ENCODE data around the gene DES.

The DES gene

GRCh38 chr2:219399716-219400478 is 18.3 kb upstream of the DES start:
- Histone ChIP-seq H2AFZ (ENCODE audit: low read length, unreplicated experiment) (no peak overlapping the region), H3K27me3 (ENCODE audit: insufficient read depth, low read length) (no peaks in the 10 kb centered on the region), H3K36me3 (ENCODE audit: insufficient read depth, low read length) (no peaks in the 10 kb centered on the region), H3K4me3 (ENCODE audit: low read depth, low read length) (no peak overlapping the region), H3K4me1 (ENCODE audit: control insufficient read depth, insufficient read depth, low read length, unreplicated experiment) (peaks cover 17% of the 10 kb centered on the region), H3K79me2 (ENCODE audit: control insufficient read depth, insufficient read depth, low read length, unreplicated experiment) (no peaks in the 10 kb centered on the region), H3K27ac (ENCODE audit: low read depth, low read length) (no peak overlapping the region)

GRCh38 chr2:219400562-219400961 is 17.6 kb upstream of the DES start:
- Histone ChIP-seq H3K36me3 (ENCODE audit: insufficient read depth, low read length) (no peaks in the 10 kb centered on the region), H3K27ac (ENCODE audit: low read depth, low read length) (no peak overlapping the region), H2AFZ (ENCODE audit: low read length, unreplicated experiment) (no peak overlapping the region), H3K27me3 (ENCODE audit: insufficient read depth, low read length) (no peaks in the 10 kb centered on the region), H3K4me3 (ENCODE audit: low read depth, low read length) (no peak overlapping the region), H3K4me1 (ENCODE audit: control insufficient read depth, insufficient read depth, low read length, unreplicated experiment) (peaks cover 17% of the 10 kb centered on the region), H3K79me2 (ENCODE audit: control insufficient read depth, insufficient read depth, low read length, unreplicated experiment) (no peaks in the 10 kb centered on the region)

- Histone ChIP-seq H3K79me2 (ENCODE audit: control insufficient read depth, insufficient read depth, low read length, unreplicated experiment) (no peaks in the 10 kb centered on the region), H3K27ac (ENCODE audit: low read depth, low read length) (no peak overlapping the region), H2AFZ (ENCODE audit: low read length, unreplicated experiment) (no peak overlapping the region), H3K4me1 (ENCODE audit: control insufficient read depth, insufficient read depth, low read length, unreplicated experiment) (peaks cover 21% of the 10 kb centered on the region), H3K4me3 (ENCODE audit: low read depth, low read length) (no peak overlapping the region), H3K36me3 (ENCODE audit: insufficient read depth, low read length) (no peaks in the 10 kb centered on the region), H3K27me3 (ENCODE audit: insufficient read depth, low read length) (no peaks in the 10 kb centered on the region)
These were observed 16.6 kb upstream of the DES start for GRCh38 chr2:219401606-219402005.

GRCh38 chr2:219402665-219403515 is 15.3 kb upstream of the DES start:
- Histone ChIP-seq H3K27me3 (ENCODE audit: insufficient read depth, low read length) (no peaks in the 10 kb centered on the region), H3K4me1 (ENCODE audit: control insufficient read depth, insufficient read depth, low read length, unreplicated experiment) (peaks cover 29% of the 10 kb centered on the region), H3K36me3 (ENCODE audit: insufficient read depth, low read length) (no peaks in the 10 kb centered on the region), H3K79me2 (ENCODE audit: control insufficient read depth, insufficient read depth, low read length, unreplicated experiment) (no peaks in the 10 kb centered on the region), H3K27ac (ENCODE audit: low read depth, low read length) (no peak overlapping the region), H2AFZ (ENCODE audit: low read length, unreplicated experiment) (no peak overlapping the region), H3K4me3 (ENCODE audit: low read depth, low read length) (no peak overlapping the region)

GRCh38 chr2:219403861-219404260 is 14.3 kb upstream of the DES start:
- Histone ChIP-seq H3K4me1 (ENCODE audit: control insufficient read depth, insufficient read depth, low read length, unreplicated experiment) (peaks cover 26% of the 10 kb centered on the region), H2AFZ (ENCODE audit: low read length, unreplicated experiment) (no peak overlapping the region), H3K79me2 (ENCODE audit: control insufficient read depth, insufficient read depth, low read length, unreplicated experiment) (no peaks in the 10 kb centered on the region), H3K4me3 (ENCODE audit: low read depth, low read length) (no peak overlapping the region), H3K36me3 (ENCODE audit: insufficient read depth, low read length) (no peaks in the 10 kb centered on the region), H3K27ac (ENCODE audit: low read depth, low read length) (no peak overlapping the region), H3K27me3 (ENCODE audit: insufficient read depth, low read length) (no peaks in the 10 kb centered on the region)

- Histone ChIP-seq H3K36me3 (ENCODE audit: insufficient read depth, low read length) (no peaks in the 10 kb centered on the region), H3K27me3 (ENCODE audit: insufficient read depth, low read length) (no peaks in the 10 kb centered on the region), H3K4me3 (ENCODE audit: low read depth, low read length) (no peak overlapping the region), H2AFZ (ENCODE audit: low read length, unreplicated experiment) (no peak overlapping the region), H3K27ac (ENCODE audit: low read depth, low read length) (no peak overlapping the region), H3K79me2 (ENCODE audit: control insufficient read depth, insufficient read depth, low read length, unreplicated experiment) (no peaks in the 10 kb centered on the region), H3K4me1 (ENCODE audit: control insufficient read depth, insufficient read depth, low read length, unreplicated experiment) (peaks cover 21% of the 10 kb centered on the region)
These were observed 13.8 kb upstream of the DES start for GRCh38 chr2:219404291-219404910.

- Histone ChIP-seq H3K4me3 (ENCODE audit: low read depth, low read length) (no peak overlapping the region), H3K27ac (ENCODE audit: low read depth, low read length) (no peak overlapping the region), H3K27me3 (ENCODE audit: insufficient read depth, low read length) (no peaks in the 10 kb centered on the region), H3K36me3 (ENCODE audit: insufficient read depth, low read length) (no peaks in the 10 kb centered on the region), H3K4me1 (ENCODE audit: control insufficient read depth, insufficient read depth, low read length, unreplicated experiment) (peaks cover 21% of the 10 kb centered on the region), H2AFZ (ENCODE audit: low read length, unreplicated experiment) (no peak overlapping the region), H3K79me2 (ENCODE audit: control insufficient read depth, insufficient read depth, low read length, unreplicated experiment) (no peaks in the 10 kb centered on the region)
These were observed 13.2 kb upstream of the DES start for GRCh38 chr2:219404954-219405353.

- H3K4me1 ChIP-seq (ENCODE audit: control insufficient read depth, insufficient read depth, low read length, unreplicated experiment) = peaks cover 21% of the 10 kb centered on the region
- no peaks in the 10 kb centered on the region for H3K79me2 ChIP-seq (ENCODE audit: control insufficient read depth, insufficient read depth, low read length, unreplicated experiment)
- H3K4me3 ChIP-seq (ENCODE audit: low read depth, low read length) = no peak overlapping the region
- H3K27me3 ChIP-seq (ENCODE audit: insufficient read depth, low read length) = no peaks in the 10 kb centered on the region
- no peak overlapping the region for H3K27ac ChIP-seq (ENCODE audit: low read depth, low read length)
- H3K36me3 ChIP-seq (ENCODE audit: insufficient read depth, low read length) = no peaks in the 10 kb centered on the region
- H2AFZ ChIP-seq (ENCODE audit: low read length, unreplicated experiment) = no peak overlapping the region
These were observed 12.7 kb upstream of the DES start for GRCh38 chr2:219405451-219405850.

- H2AFZ ChIP-seq (ENCODE audit: low read length, unreplicated experiment) = no peak overlapping the region
- H3K4me3 ChIP-seq (ENCODE audit: low read depth, low read length) = no peak overlapping the region
- H3K36me3 ChIP-seq (ENCODE audit: insufficient read depth, low read length) = no peaks in the 10 kb centered on the region
- H3K27ac ChIP-seq (ENCODE audit: low read depth, low read length) = peak overlapping the region; percentile 57
- no peaks in the 10 kb centered on the region for H3K79me2 ChIP-seq (ENCODE audit: control insufficient read depth, insufficient read depth, low read length, unreplicated experiment)
- H3K4me1 ChIP-seq (ENCODE audit: control insufficient read depth, insufficient read depth, low read length, unreplicated experiment) = peaks cover 21% of the 10 kb centered on the region
- no peaks in the 10 kb centered on the region for H3K27me3 ChIP-seq (ENCODE audit: insufficient read depth, low read length)
These were observed 12.0 kb upstream of the DES start for GRCh38 chr2:219405958-219406860.

GRCh38 chr2:219406861-219407230 is 11.3 kb upstream of the DES start:
- no peak overlapping the region for H2AFZ ChIP-seq (ENCODE audit: low read length, unreplicated experiment)
- no peaks in the 10 kb centered on the region for H3K79me2 ChIP-seq (ENCODE audit: control insufficient read depth, insufficient read depth, low read length, unreplicated experiment)
- peak overlapping the region; percentile 57 for H3K27ac ChIP-seq (ENCODE audit: low read depth, low read length)
- no peak overlapping the region for H3K4me3 ChIP-seq (ENCODE audit: low read depth, low read length)
- H3K36me3 ChIP-seq (ENCODE audit: insufficient read depth, low read length) = no peaks in the 10 kb centered on the region
- no peaks in the 10 kb centered on the region for H3K27me3 ChIP-seq (ENCODE audit: insufficient read depth, low read length)
- H3K4me1 ChIP-seq (ENCODE audit: control insufficient read depth, insufficient read depth, low read length, unreplicated experiment) = peaks cover 21% of the 10 kb centered on the region
